T-helper 2 cell (primary cell): ENCODE measurements around the gene VPS13D.
A peak's percentile ranks its signal among the peaks of the same experiment; 100 is the strongest.

Source experiments
- DNase-seq, 5 experiments: peaks; one replicate each; pipeline versions ENCODE4 v3.0.0 to v3.0.0-alpha.2; 2012 to 2022

The VPS13D gene

DNA sequence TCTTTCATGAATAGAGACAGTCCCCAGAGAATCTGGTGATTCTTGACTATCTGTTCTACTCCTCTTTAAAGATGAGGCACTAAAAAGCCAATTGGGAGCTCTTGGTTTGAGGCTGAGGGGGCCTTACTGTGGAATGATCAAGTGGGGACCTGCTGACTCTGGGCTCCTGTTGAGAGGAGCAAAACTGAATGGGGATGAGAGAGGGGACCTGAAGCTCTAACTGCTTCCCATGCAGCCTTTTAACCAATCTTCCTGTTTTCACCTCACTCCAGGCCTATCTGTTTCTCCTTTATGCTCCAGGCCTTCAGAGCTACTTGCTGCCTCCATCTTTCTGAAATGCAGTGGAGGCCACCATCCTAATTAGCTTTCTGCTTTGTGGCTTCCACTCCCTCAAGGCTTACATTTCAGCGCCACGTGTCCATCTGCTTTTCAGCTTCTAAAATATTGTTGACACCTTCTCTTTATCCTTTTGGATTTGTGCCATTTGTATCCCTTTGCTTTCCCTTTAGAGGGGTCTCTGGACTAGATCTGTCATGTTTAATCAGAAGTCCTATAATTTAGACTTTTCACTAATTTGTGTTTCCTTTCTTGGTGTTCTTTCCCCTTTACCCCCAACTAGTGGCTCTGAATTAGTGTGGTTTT, 242.4 kb downstream of the VPS13D start:
- DNase-seq, result peak in 1 of 5 experiments; percentile 14

DNA sequence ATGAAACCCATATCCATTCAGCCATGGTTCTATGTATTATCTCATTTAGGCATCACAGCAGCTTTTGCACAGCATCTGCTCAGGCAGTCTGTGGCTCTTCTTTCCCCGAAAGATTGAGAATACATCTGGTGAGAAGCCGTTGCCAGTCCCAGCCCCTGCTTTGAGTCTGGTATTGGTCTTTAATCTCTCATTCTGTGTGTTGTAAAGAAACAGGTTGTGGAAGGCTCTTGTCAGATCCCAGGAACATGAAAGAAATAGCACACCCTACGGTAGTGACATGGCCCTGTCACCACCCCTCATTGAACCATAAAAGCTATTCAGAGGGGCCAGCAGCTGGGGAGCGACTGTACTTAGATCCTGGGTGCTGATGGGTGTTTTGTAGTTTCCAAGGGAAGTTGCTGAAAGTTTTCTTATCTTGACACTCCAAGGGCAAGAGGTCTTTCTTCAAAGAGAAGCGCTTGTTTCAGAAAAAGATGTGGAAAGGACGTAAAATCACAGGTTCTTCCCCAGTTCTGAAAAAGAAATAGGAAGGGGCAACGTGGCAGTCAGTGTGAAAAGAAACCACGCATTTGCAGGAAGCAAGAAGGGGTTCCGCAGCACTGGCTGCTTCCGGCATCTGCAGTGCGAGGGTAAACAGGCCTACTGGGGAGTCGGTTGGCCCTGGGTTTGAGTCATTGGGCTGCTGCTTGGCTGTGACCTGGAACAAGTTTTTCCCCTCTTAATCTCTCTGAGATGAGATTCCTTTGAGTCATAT, 243.1 kb downstream of the VPS13D start:
- DNase-seq, result peak in 3 of 5 experiments; percentile 40 to 91 (median 60)

DNA sequence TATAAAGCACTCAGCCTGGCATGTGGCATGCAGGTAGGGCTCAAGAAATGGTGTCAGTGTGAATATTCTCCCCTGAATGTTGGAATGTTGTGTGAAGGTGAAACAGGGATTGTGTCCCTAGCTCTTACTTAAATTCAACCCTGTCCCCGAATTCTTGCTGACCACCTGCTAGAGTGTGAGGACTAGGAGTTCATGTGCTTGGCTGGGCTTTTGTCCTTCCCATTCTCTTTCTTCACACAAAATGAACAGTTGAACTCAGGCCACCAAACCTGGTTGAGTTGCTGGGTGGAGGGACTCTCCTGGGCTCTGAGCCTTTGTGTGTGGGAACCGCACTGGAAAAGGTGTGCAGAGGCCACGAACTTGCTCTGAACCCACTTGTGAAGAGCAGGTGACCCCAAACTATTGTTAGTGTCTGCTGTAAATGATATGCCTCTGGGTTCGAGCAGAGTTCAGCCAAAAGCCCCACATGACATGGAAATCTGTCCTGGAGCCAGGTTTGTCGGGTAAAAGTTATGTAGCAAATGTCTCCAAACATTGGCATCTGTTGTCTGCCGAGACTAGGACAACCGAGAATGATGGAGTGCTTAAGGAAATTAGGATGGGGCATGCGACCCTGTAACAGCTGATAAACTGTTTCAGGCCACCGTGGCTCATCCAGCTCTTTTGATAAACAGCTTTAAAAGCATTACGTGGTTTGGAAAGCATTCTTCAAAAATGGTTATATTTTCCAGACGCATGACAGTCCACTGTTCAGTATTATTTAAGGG, 243.9 kb downstream of the VPS13D start:
- DNase-seq, result no peak

DNA sequence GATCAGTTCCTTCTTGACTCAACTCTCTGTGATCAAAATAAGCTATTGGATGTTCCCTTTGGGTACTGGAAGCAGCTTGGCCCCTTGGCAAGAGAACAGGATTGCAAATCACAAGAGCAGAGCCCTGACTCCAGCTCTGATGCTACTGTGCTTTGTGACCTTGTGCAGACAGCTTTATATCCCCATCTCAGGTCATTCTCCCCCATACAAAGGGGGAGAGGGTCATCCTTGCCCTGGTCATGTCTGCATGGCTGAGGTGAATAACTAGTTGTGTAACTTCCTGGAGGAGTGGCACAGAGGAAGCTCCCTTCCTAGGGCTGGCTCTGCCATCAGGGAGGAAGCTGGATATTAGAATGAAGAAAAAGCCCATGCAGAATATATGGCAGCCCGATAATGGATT, 245.3 kb downstream of the VPS13D start:
- DNase-seq, result no peak

GRCh38 chr1:12475530-12475934, 245.7 kb downstream of the VPS13D start:
- DNase-seq, result peak in 2 of 5 experiments; percentile 2 to 47

GRCh38 chr1:12475947-12476346, 246.1 kb downstream of the VPS13D start:
- DNase-seq, result peak in 1 of 5 experiments; percentile 49

DNA sequence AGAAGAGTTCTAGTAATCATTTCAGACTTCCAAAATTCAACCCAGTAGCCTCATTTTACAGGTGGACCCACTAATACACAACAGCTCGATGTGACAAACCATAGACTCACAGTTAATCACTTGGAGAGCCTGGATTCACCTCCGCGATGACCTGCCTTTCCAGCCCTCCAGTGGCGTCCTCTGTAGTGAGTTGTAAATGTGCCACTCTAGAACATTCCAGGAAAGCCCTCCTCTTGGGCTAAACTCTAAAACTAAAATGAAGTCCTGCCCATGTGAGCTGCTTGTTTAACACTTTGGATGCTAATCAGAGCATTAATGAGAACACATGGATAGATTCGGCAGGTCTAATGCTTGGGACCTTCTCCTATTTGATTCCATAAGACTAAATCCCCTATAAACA, 247.5 kb downstream of the VPS13D start:
- DNase-seq, result no peak

GRCh38 chr1:12477936-12478611, 248.2 kb downstream of the VPS13D start:
- peak in 1 of 5 experiments; percentile 2 for DNase-seq

- peak in 2 of 5 experiments; percentile 38 to 66 for DNase-seq
These were observed 248.8 kb downstream of the VPS13D start for GRCh38 chr1:12478612-12478985.

DNA sequence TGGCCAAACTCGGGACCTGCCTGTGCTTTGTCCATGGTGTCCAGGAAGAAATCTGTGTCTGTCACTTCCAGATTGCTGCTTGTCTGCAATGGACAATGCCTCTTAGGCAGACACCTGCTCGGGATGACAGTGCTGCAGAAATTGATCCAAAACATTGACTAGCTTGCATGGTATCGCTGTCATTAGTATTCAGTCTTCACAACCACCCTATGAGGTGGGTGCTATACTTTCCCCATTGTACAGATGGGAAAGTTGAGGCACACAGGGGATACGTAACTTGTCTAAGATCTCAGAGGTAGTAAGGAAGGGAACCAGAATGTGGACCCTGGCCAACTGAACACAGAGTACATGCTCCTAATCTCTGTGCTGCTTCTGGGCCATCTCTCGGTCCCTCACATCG, 249.5 kb downstream of the VPS13D start:
- DNase-seq, result no peak

DNA sequence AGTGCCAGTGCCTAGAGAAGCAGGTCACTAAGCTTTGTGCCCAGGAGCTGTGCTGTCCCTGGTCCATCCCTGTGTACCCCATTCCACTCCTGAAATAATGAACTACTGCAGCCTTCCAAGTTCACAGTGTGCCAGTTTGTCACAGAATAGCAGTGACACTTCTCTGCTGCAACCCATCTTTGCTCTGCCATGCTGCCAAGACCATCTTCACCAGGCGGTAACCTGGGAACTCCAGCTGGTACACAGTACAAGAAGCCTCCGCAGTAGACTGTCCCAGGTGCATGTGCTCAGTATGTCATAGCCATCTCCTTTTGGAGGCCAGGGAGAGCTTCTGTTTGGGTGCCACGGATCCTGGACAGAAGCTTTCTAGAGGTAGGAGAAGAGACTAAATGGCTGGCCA, 250.2 kb downstream of the VPS13D start:
- DNase-seq, result no peak

DNA sequence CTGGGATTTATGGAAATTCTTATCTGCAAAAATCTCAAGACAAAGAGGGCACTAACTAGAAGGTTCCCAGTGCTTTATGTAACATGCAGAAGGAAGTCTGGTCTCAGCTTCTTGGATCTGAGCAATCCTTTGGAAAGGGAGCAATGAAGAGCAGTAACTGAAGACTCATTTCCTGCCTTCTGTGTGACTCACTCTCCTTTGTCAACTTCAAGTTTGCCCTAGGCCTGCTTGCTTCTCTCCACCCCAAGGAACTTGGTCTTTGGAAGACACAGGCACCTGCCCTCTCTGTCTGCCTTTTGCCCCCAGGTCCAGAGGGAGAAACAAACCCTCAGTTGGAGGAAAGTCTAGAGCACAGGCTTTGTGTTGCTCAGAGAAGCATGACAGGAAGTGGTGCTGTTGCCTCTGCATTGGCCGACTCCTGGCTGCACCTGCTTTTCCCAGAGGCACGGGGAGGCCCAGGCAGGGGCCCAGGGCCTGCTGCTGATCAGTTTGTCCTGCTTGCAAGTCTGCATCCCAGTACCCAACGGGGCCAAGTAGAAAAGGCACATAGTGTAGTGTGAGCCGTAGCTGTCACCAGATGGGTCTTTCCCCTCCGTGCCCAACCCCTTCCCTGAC, 251.0 kb downstream of the VPS13D start:
- peak in 1 of 5 experiments; percentile 51 for DNase-seq

GRCh38 chr1:12481928-12482327, 252.1 kb downstream of the VPS13D start:
- no peak for DNase-seq

GRCh38 chr1:12482988-12483387, 253.2 kb downstream of the VPS13D start:
- no peak for DNase-seq

DNA sequence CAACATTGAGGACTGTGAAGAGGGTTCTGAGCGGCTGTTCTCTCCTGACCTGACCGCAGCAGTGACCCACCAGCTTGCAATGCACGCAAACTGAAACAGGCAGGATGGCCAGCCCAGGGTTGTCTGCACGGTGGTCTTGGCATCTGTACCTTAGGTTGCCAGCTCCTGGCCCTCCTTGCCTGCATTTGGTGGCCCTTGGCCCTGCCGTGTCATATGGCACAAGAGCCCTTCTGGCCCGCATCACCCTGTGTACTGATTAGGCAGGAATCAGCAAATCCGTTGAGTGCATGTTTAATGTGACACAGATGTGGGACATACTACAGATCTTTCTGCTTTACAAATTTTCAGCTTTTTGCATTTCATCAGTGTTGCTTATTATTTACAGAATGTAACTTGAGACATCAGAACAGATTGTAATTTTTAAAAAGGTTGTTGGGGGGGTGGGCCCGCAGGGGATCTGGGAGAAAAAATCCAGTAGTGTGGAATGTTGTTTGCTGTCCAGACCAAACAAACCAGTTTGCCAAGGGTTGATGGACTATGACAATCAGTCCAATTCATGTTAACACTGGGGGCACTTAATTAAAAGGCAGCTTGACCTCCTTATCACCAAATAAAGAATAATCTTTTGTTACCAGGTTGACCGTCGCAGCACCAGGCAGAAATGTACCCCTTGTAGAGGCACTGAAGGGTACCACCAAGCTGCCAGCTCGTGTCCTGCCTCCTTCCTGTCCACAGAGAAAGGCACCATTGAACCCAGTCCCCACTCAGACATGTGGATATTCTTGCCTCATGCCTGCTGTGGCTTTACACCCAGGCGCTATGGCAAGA, 255.6 kb downstream of the VPS13D start:
- DNase-seq, result no peak

DNA sequence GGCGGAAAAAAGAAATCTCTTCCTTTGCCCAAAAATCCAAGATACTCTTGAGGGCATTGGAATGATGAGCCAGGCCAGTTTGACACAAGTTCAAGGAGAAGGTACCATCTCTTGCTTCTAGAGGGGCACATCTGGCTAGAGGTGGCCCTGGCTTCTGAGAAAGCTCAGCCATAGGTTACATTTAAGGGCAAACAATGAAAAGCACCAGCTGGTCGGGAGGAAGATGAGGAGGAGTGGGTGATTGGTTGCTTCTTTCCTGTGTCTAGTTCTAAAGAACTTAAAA, 256.2 kb downstream of the VPS13D start:
- DNase-seq, result no peak

GRCh38 chr1:12486401-12487005, 256.7 kb downstream of the VPS13D start:
- no peak for DNase-seq

DNA sequence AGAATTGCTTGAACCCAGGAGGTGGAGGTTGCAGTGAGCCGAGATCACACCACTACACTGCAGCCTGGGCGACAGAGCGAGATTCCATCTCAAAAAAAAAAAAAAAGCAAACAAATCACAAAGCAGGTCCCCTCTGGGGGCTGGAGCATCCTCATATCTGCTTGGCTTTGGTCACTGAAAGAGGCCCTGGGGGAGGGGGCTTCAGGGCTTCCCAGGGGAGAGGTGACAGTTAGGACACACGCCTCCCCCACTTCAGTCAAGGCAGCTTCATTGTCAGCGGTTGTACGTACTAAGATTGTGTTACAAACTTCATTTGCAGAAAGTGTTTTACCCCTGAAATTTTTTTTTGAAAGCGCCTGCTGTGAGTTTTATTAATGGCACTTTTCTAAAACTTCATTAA, 257.7 kb downstream of the VPS13D start:
- no peak for DNase-seq

DNA sequence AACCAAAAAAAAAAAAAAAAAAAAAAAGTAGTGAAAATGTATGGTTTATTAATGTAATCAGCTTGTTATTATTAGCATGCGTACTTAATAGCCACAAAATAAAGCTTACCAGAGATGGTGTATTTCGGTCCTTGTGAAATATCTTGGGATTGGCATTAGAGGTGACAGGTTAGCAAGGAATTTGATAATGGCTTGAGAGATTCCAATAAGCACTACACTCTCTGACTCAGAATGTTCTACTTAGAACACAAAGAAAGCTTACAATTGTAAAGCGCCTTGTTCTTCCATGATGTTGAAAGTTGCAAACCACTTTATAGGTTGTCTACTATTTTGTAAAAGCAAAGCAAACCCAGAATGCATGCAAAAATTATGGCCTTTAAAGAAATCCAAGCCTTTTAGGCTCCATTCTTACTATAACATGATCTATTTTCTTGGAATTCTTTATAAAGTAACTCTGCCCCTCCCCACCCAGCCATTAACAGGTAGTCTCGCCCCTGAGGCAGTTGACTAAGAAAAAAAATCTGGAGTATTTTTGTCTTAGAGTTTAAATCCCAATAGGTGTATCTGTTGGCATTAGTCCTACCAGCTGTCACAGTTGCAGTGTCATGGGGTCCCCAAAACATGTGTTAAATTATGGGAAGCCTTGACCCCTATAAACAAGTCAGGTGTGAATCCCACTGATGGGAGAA, 259.0 kb downstream of the VPS13D start:
- DNase-seq, result no peak

- no peak for DNase-seq
These were observed 260.8 kb downstream of the VPS13D start for GRCh38 chr1:12490532-12491142.
